Measurements from ENCODE around the gene KITLG. TPM values are rescaled to one million over a fixed set of nuclear protein-coding genes. Genes with fewer than 3 reads are reported as not detected.

Gene KITLG
- total RNA-seq, 1 experiment from 2014 or later, result 7.4 TPM

- CTCF ChIA-PET, result no interaction called here
- TF ChIP-seq SIN3A (IDR thresholded peaks at IDR 0.05; ENCODE audit: borderline replicate concordance, insufficient read depth, low read depth, low read length), result no peak
- TF ChIP-seq POLR2AphosphoS5 (IDR thresholded peaks at IDR 0.05; ENCODE audit: low read depth, low read length), result no peak
- TF ChIP-seq REST (IDR thresholded peaks at IDR 0.05; ENCODE audit: insufficient read depth in 1 of 2, low read depth in 2 of 2, low read length in 1 of 2), result no peak
- TF ChIP-seq TCF7L2 (IDR thresholded peaks at IDR 0.05; ENCODE audit: low read depth, low read length), result no peak
- TF ChIP-seq CTCF (IDR thresholded peaks at IDR 0.05), result no peak
- BruUV-seq (replicated peaks), result no TSS peak
- POLR2A ChIA-PET, result no interaction called here
- no peak overlapping the region for H3K4me3 ChIP-seq (ENCODE audit: low read depth in 2 of 2, low read length in 2 of 2)
- H3K27me3 ChIP-seq (ENCODE audit: control insufficient read depth, insufficient read depth, low read length), result no peaks in the 10 kb centered on the region
- DNase-seq (ENCODE audit: low read depth, low spot score), result no peak
- H3K9me3 ChIP-seq (ENCODE audit: control insufficient read depth, insufficient read depth, low read depth, low read length), result no peaks in the 10 kb centered on the region
- in situ Hi-C loops (cut with HindIII; ENCODE audit: low pct_unique_long_range_greater_than_20kb, low sequenced_read_pairs) (no loop called here), intact Hi-C loops (cut with micrococcal nuclease; ENCODE audit: unreplicated experiment) (no loop called here)
- no peaks in the 10 kb centered on the region for H3K4me1 ChIP-seq (ENCODE audit: control insufficient read depth, insufficient read depth, low read length)
- ATAC-seq, result no peak
- H3K36me3 ChIP-seq (ENCODE audit: control insufficient read depth, insufficient read depth, low read length), result no peaks in the 10 kb centered on the region
- no peak overlapping the region for H3K27ac ChIP-seq (ENCODE audit: low read length)
Observed at GRCh38 chr12:88615490-88615889, 35.2 kb upstream of the KITLG start.

GRCh38 chr12:88604646-88605045 is 24.4 kb upstream of the KITLG start:
- in situ Hi-C loops (cut with HindIII; ENCODE audit: low pct_unique_long_range_greater_than_20kb, low sequenced_read_pairs), result no loop called here

More at GRCh38 chr12:88604646-88605045, 24.4 kb upstream of the KITLG start:
- TF ChIP-seq TCF7L2 (IDR thresholded peaks at IDR 0.05; ENCODE audit: low read depth, low read length) (no peak), CTCF (IDR thresholded peaks at IDR 0.05) (no peak), REST (IDR thresholded peaks at IDR 0.05; ENCODE audit: insufficient read depth in 1 of 2, low read depth in 2 of 2, low read length in 1 of 2) (no peak), SIN3A (IDR thresholded peaks at IDR 0.05; ENCODE audit: borderline replicate concordance, insufficient read depth, low read depth, low read length) (no peak), POLR2AphosphoS5 (IDR thresholded peaks at IDR 0.05; ENCODE audit: low read depth, low read length) (no peak)
- no TSS peak for BruUV-seq (replicated peaks)
- intact Hi-C loops (cut with micrococcal nuclease; ENCODE audit: unreplicated experiment), result no loop called here
- CTCF ChIA-PET, result no interaction called here
- ATAC-seq (no peak), DNase-seq (ENCODE audit: low read depth, low spot score) (no peak)
- POLR2A ChIA-PET, result no interaction called here
- Histone ChIP-seq H3K27me3 (ENCODE audit: control insufficient read depth, insufficient read depth, low read length) (no peaks in the 10 kb centered on the region), H3K36me3 (ENCODE audit: control insufficient read depth, insufficient read depth, low read length) (no peaks in the 10 kb centered on the region), H3K27ac (ENCODE audit: low read length) (no peak overlapping the region), H3K9me3 (ENCODE audit: control insufficient read depth, insufficient read depth, low read depth, low read length) (no peaks in the 10 kb centered on the region), H3K4me1 (ENCODE audit: control insufficient read depth, insufficient read depth, low read length) (no peaks in the 10 kb centered on the region), H3K4me3 (ENCODE audit: low read depth in 2 of 2, low read length in 2 of 2) (no peak overlapping the region)
